HepG2 (cell line): Measurements from ENCODE around the gene SEPTIN5. TPM values are rescaled to one million over a fixed set of nuclear protein-coding genes. Genes with fewer than 3 reads are reported as not detected.

ENCODE experiments used
- ATAC-seq: fragments of 200-7000 bp; cut with Tn5 transposase; 3 replicates; pipeline ENCODE4 v1.9.1; 2020; ENCODE audit warnings: mild to moderate bottlenecking, moderate library complexity
- Bru-seq: library from RNA; stranded (reverse); fragments of 400-500 nt; gene quantifications from one replicate; lab custom pipeline; 2021; lab: Mats Ljungman, UMichigan
- BruChase-seq, 2 experiments: library from RNA; stranded (reverse); fragments of 400-500 nt; gene quantifications; one replicate each; lab custom pipeline; 2021; lab: Mats Ljungman, UMichigan
- BruUV-seq: library from RNA; stranded (reverse); fragments of 400-500 nt; replicated peaks from 2 replicates; lab custom pipeline; 2021; lab: Mats Ljungman, UMichigan
- CTCF ChIA-PET: fragments of 300-600 bp; formaldehyde crosslinking; extraction: SDS; loops from one replicate; lab custom pipeline; 2021; ENCODE audit warnings: low total read pairs, inconsistent platforms, low intra/inter-chr PET ratio; lab: Yijun Ruan, JAX
- POLR2A ChIA-PET: fragments of 350-600 bp; sonication (Branson Sonifier 250); formaldehyde crosslinking; loops from one replicate; lab custom pipeline; 2020; ENCODE audit warnings: antibody characterized with exemption, inconsistent platforms; lab: Yijun Ruan, JAX
- DNase-seq: peaks from one replicate; pipeline ENCODE4 v3.0.0-alpha.2; 2015; ENCODE audit warnings: low spot score
- FAIRE-seq: peaks from 3 replicates; lab custom pipeline; 2011; peaks lifted over from hg19 to GRCh38; lab: Jason Lieb, UNC
- H2AFZ ChIP-seq: one replicate; pipeline ENCODE4 v1.6.1; 2011; ENCODE audit warnings: low read length, inconsistent platforms
- H3K27ac ChIP-seq: fragments of 300-600 bp; 3 replicates; pipeline ENCODE4 v1.8.0; 2011; ENCODE audit warnings: mixed run types, mild to moderate bottlenecking, mixed read lengths, low read length, inconsistent platforms; ENCODE audit not compliant: insufficient read depth; ENCODE audit errors: extremely low read length
- H3K27me3 ChIP-seq, 2 experiments: fragments of 200-600 bp in 1 of 2; 2 replicates in 1 of 2; 3 replicates in 1 of 2; pipeline versions ENCODE4 v1.6.0 to v1.8.0; 2011; ENCODE audit warnings: low read length in 2 of 2, mild to moderate bottlenecking in 2 of 2, moderate library complexity in 2 of 2, inconsistent platforms in 1 of 2; ENCODE audit not compliant: insufficient read depth in 2 of 2, control insufficient read depth in 1 of 2
- H3K36me3 ChIP-seq, 2 experiments: fragments of 200-600 bp in 1 of 2; replicated peaks in 1 of 2; 2 replicates in 1 of 2; 3 replicates in 1 of 2; pipeline versions ENCODE4 v1.5.1 to v1.8.0; 2011; ENCODE audit warnings: low read length in 2 of 2, inconsistent platforms in 1 of 2; ENCODE audit not compliant: insufficient read depth in 2 of 2, control insufficient read depth in 1 of 2
- H3K4me1 ChIP-seq: 2 replicates; pipeline ENCODE4 v1.5.1; 2012; ENCODE audit warnings: low read length, inconsistent platforms; ENCODE audit not compliant: insufficient read depth
- H3K4me2 ChIP-seq: 2 replicates; pipeline ENCODE4 v1.6.0; 2011; ENCODE audit warnings: low read depth, low read length, inconsistent platforms
- H3K4me3 ChIP-seq, 3 experiments: fragments of 200-600 bp in 1 of 3; sonication (generic), shearing (Covaris generic) in 1 of 3; replicated peaks in 1 of 3; 2 replicates each; pipeline ENCODE4 v1.5.1; 2011 to 2016; ENCODE audit warnings: low read length in 3 of 3, inconsistent platforms in 2 of 3, low read depth in 2 of 3, mild to moderate bottlenecking in 2 of 3, control low read depth in 1 of 3, mixed read lengths in 1 of 3; ENCODE audit not compliant: insufficient read depth in 1 of 3
- H3K79me2 ChIP-seq: one replicate; pipeline ENCODE4 v1.6.1; 2011; ENCODE audit warnings: low read length, inconsistent platforms; ENCODE audit not compliant: insufficient read depth
- H3K9ac ChIP-seq: 2 replicates; pipeline ENCODE4 v1.6.0; 2011; ENCODE audit warnings: mild to moderate bottlenecking, low read depth, low read length, inconsistent platforms; ENCODE audit not compliant: insufficient read depth
- H3K9me3 ChIP-seq: 2 replicates; pipeline ENCODE4 v1.5.1; 2012; ENCODE audit warnings: mild to moderate bottlenecking, low read length
- H4K20me1 ChIP-seq: 2 replicates; pipeline ENCODE4 v1.6.0; 2011; ENCODE audit warnings: inconsistent platforms, mild to moderate bottlenecking, low read length, moderate library complexity; ENCODE audit not compliant: insufficient read depth
- EZH2 ChIP-seq: conservative IDR thresholded peaks from 2 replicates; pipeline ENCODE4 v1.6.1; 2012; ENCODE audit warnings: mild to moderate bottlenecking, low read depth, low read length, moderate library complexity
- GATA4 ChIP-seq: sonication (generic); IDR thresholded peaks from 2 replicates; pipeline ENCODE4 v1.6.1; 2016; ENCODE audit warnings: antibody characterized with exemption, low read depth, borderline replicate concordance
- WGBS: methylation state at CpG from one replicate; pipeline ENCODE4 v1.1.6; 2017; ENCODE audit warnings: low lambda C conversion rate; 5-methylcytosine and 5-hydroxymethylcytosine counted together
- in situ Hi-C: cut with HindIII; loops from 2 replicates; pipeline ENCODE4 v1.10.0; 2017; ENCODE audit warnings: low pct_unique_long_range_greater_than_20kb; ENCODE audit not compliant: extremely low pct_ligation_motif_present
- intact Hi-C: fragments of 100-400 bp; cut with micrococcal nuclease; formaldehyde crosslinking; loops from one replicate; pipeline ENCODE4 v1.10.0; 2022; ENCODE audit not compliant: unreplicated experiment
- long read RNA-seq, 2 experiments: library from RNA in 1 of 2; library from polyadenylated mRNA in 1 of 2; stranded (forward) in 1 of 2; unstranded in 1 of 2; transcript quantifications; one replicate each; pipeline ENCODE4 v2.0.0, GENCODE V29; 2019 to 2022
- polyA minus RNA-seq, 3 experiments: library from RNA; depleted of rRNA, polyadenylated mRNA; stranded (reverse); fragments of >200 nt; gene quantifications; 2 replicates each; pipeline ENCODE4 v1.2.3, GENCODE V29; 2011; ENCODE audit warnings: low replicate concordance in 1 of 3
- polyA plus RNA-seq, 8 experiments: library from polyadenylated mRNA; depleted of rRNA in 3 of 8; stranded (reverse) in 7 of 8; unstranded in 1 of 8; fragments of >200 nt; fragmentation: Illumina TruSeq in 4 of 8; extraction: Trizol in 4 of 8; gene quantifications; 2 replicates each; pipeline versions ENCODE4 v1.2.1 to v1.2.3, GENCODE V29; 2011 to 2016; ENCODE audit warnings: low read depth in 4 of 8, missing spikeins in 1 of 8, mixed read lengths in 1 of 8; ENCODE audit not compliant: insufficient read depth in 1 of 8
- total RNA-seq, 5 experiments: library from RNA; depleted of rRNA; stranded (reverse); fragments of >200 nt; fragmentation: Illumina TruSeq; extraction: Trizol; gene quantifications; 2 replicates each; pipeline ENCODE4 v1.2.3, GENCODE V29; 2016; ENCODE audit warnings: low read depth in 1 of 5
- TF ChIP-seq, protein P1 (sequence below): sonication (generic); formaldehyde crosslinking; IDR thresholded peaks from 2 replicates; pipeline ENCODE4 v1.4.0; 2020; ENCODE audit warnings: mild to moderate bottlenecking, missing genetic modification reagents, borderline replicate concordance
- TF ChIP-seq, protein P2 (sequence below): sonication (generic); formaldehyde crosslinking; IDR thresholded peaks from 2 replicates; pipeline ENCODE4 v1.8.0; 2022; ENCODE audit warnings: mild to moderate bottlenecking, missing genetic modification reagents; ENCODE audit not compliant: insufficient replicate concordance

Gene SEPTIN5
- total RNA-seq (2016; rRNA removed; fragmentation: Illumina TruSeq; extraction: Trizol) (not detected in 2 replicates), polyA plus RNA-seq (2011; rRNA removed) (0.33 and 0.55 TPM in 2 replicates), polyA minus RNA-seq (2011; rRNA and poly(A)+ RNA removed; ENCODE audit: low replicate concordance) (1.0 and 1.5 TPM in 2 replicates), Bru-seq, nascent RNA (not detected), BruChase-seq, experiment 1, labeled RNA remaining after a 6-hour chase (not detected), BruChase-seq, experiment 2, labeled RNA remaining after a 2-hour chase (not detected)
- total RNA-seq (2016; cell fraction: cytosol; rRNA removed; fragmentation: Illumina TruSeq; extraction: Trizol; ENCODE audit: low read depth) = 0.09 and 0.20 TPM in 2 replicates
- not detected in 2 replicates for total RNA-seq (2016; cell fraction: insoluble cytoplasmic fraction; rRNA removed; fragmentation: Illumina TruSeq; extraction: Trizol)
- total RNA-seq (2016; cell fraction: membrane; rRNA removed; fragmentation: Illumina TruSeq; extraction: Trizol) = 0.06 and 0.10 TPM in 2 replicates
- total RNA-seq (2016; cell fraction: nucleus; rRNA removed; fragmentation: Illumina TruSeq; extraction: Trizol) = not detected in 2 replicates
- 0.04 TPM in 1 of 2 replicates, not detected in the other for polyA plus RNA-seq (2011; cell fraction: cytosol; rRNA removed)
- 0.57 and 0.82 TPM in 2 replicates for polyA plus RNA-seq (2011; cell fraction: nucleus; rRNA removed)
- 0.08 TPM in 1 of 2 replicates, not detected in the other for polyA plus RNA-seq (2012)
- 0.15 and 0.23 TPM in 2 replicates for polyA plus RNA-seq (2016; cell fraction: cytosol; fragmentation: Illumina TruSeq; extraction: Trizol; ENCODE audit: low read depth)
- polyA plus RNA-seq (2016; cell fraction: insoluble cytoplasmic fraction; fragmentation: Illumina TruSeq; extraction: Trizol; ENCODE audit: low read depth) = not detected in 2 replicates
- 0.23 and 0.58 TPM in 2 replicates for polyA plus RNA-seq (2016; cell fraction: membrane; fragmentation: Illumina TruSeq; extraction: Trizol; ENCODE audit: low read depth)
- 0.28 TPM in 1 of 2 replicates, not detected in the other for polyA plus RNA-seq (2016; cell fraction: nucleus; fragmentation: Illumina TruSeq; extraction: Trizol; ENCODE audit: insufficient read depth, low read depth)
- not detected in 2 replicates for polyA minus RNA-seq (2011; cell fraction: cytosol; rRNA and poly(A)+ RNA removed)
- polyA minus RNA-seq (2011; cell fraction: nucleus; rRNA and poly(A)+ RNA removed) = 0.77 TPM in 1 of 2 replicates, not detected in the other
- long read RNA-seq, experiment 1 = 0 reads
- long read RNA-seq, experiment 2 = 0 reads

- H3K9me3 ChIP-seq = no peaks in the 10 kb centered on the region
- peak within 1 kb of the TSS; percentile 67 for H3K4me2 ChIP-seq
- H3K27ac ChIP-seq = no peak within 1 kb of the TSS
- H3K36me3 ChIP-seq = no peaks in the 10 kb centered on the region
- ChIA-PET POLR2A (no interaction called here), CTCF (no interaction called here)
- in situ Hi-C loops (no loop called here), intact Hi-C loops (no loop called here)
- H3K4me3 ChIP-seq = peak within 1 kb of the TSS; percentile 26 to 62 (median 42); a peak in 4 of 6 replicates
- H3K27me3 ChIP-seq = peaks cover 10 to 86% of the 10 kb centered on the region in 2 experiments
- H3K9ac ChIP-seq = no peak within 1 kb of the TSS
- no peak within 1 kb of the TSS for H2AFZ ChIP-seq
- peaks cover 4% of the 10 kb centered on the region; the same call in 1 of the 2 replicates for H3K4me1 ChIP-seq
- no peak for DNase-seq
- no TSS peak for BruUV-seq
- H4K20me1 ChIP-seq = peaks cover 4% of the 10 kb centered on the region; the same call in 1 of the 2 replicates
- FAIRE-seq = no peak
- ATAC-seq = no peak
- TF ChIP-seq, protein P1, sequence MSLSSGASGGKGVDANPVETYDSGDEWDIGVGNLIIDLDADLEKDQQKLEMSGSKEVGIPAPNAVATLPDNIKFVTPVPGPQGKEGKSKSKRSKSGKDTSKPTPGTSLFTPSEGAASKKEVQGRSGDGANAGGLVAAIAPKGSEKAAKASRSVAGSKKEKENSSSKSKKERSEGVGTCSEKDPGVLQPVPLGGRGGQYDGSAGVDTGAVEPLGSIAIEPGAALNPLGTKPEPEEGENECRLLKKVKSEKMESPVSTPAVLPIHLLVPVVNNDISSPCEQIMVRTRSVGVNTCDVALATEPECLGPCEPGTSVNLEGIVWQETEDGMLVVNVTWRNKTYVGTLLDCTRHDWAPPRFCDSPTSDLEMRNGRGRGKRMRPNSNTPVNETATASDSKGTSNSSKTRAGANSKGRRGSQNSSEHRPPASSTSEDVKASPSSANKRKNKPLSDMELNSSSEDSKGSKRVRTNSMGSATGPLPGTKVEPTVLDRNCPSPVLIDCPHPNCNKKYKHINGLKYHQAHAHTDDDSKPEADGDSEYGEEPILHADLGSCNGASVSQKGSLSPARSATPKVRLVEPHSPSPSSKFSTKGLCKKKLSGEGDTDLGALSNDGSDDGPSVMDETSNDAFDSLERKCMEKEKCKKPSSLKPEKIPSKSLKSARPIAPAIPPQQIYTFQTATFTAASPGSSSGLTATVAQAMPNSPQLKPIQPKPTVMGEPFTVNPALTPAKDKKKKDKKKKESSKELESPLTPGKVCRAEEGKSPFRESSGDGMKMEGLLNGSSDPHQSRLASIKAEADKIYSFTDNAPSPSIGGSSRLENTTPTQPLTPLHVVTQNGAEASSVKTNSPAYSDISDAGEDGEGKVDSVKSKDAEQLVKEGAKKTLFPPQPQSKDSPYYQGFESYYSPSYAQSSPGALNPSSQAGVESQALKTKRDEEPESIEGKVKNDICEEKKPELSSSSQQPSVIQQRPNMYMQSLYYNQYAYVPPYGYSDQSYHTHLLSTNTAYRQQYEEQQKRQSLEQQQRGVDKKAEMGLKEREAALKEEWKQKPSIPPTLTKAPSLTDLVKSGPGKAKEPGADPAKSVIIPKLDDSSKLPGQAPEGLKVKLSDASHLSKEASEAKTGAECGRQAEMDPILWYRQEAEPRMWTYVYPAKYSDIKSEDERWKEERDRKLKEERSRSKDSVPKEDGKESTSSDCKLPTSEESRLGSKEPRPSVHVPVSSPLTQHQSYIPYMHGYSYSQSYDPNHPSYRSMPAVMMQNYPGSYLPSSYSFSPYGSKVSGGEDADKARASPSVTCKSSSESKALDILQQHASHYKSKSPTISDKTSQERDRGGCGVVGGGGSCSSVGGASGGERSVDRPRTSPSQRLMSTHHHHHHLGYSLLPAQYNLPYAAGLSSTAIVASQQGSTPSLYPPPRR (CRISPR knock-in tag) = no peak
- TF ChIP-seq GATA4 (no peak), EZH2 (peak; percentile 62; the same call in 1 of the 2 replicates)
- TF ChIP-seq, protein P2, sequence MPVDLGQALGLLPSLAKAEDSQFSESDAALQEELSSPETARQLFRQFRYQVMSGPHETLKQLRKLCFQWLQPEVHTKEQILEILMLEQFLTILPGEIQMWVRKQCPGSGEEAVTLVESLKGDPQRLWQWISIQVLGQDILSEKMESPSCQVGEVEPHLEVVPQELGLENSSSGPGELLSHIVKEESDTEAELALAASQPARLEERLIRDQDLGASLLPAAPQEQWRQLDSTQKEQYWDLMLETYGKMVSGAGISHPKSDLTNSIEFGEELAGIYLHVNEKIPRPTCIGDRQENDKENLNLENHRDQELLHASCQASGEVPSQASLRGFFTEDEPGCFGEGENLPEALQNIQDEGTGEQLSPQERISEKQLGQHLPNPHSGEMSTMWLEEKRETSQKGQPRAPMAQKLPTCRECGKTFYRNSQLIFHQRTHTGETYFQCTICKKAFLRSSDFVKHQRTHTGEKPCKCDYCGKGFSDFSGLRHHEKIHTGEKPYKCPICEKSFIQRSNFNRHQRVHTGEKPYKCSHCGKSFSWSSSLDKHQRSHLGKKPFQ (CRISPR knock-in tag) = no peak
- no peaks in the 10 kb centered on the region for H3K79me2 ChIP-seq
- WGBS = 0% methylated on average over 1 of the region's 106 CpGs
Measured at GRCh38 chr22:19714312-19715187, at the start of gene SEPTIN5. SEPTIN5 (plus strand) TSS chr22:19714503; CDS start chr22:19714589, 86 bp downstream.
